Activated gamma-delta T cell (primary cell): ENCODE data around the gene DES.

Experiments used
- DNase-seq: peaks from one replicate; lab custom pipeline; 2025; lab: John Stamatoyannopoulos, UW

Gene DES

DNA sequence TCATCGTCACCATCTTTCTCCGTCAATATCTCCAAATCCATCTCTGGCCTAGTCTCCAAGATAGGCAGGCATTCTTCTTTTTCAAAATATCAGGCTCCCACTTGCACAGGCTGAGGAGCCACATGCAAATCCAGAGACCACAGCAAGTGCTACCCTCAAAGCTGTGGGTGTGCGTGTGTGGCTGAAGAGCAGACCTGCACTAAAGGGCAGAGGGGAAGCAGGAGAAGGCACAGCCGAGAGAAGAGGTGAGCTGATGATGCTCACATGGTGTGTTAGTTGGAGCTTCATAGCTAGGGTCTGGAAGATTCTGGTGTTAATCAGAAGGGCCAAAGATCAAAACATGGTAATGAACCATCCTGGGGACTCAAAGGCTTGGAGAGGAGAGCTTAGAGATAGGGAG lies 20.3 kb downstream of the DES start:
- DNase-seq = no peak

- DNase-seq = no peak
These were observed 21.3 kb downstream of the DES start for GRCh38 chr2:219439506-219439905.

GRCh38 chr2:219440388-219441256 lies 22.4 kb downstream of the DES start:
- DNase-seq = no peak

GRCh38 chr2:219441451-219442255 lies 23.5 kb downstream of the DES start:
- peak; percentile 37 for DNase-seq

DNA sequence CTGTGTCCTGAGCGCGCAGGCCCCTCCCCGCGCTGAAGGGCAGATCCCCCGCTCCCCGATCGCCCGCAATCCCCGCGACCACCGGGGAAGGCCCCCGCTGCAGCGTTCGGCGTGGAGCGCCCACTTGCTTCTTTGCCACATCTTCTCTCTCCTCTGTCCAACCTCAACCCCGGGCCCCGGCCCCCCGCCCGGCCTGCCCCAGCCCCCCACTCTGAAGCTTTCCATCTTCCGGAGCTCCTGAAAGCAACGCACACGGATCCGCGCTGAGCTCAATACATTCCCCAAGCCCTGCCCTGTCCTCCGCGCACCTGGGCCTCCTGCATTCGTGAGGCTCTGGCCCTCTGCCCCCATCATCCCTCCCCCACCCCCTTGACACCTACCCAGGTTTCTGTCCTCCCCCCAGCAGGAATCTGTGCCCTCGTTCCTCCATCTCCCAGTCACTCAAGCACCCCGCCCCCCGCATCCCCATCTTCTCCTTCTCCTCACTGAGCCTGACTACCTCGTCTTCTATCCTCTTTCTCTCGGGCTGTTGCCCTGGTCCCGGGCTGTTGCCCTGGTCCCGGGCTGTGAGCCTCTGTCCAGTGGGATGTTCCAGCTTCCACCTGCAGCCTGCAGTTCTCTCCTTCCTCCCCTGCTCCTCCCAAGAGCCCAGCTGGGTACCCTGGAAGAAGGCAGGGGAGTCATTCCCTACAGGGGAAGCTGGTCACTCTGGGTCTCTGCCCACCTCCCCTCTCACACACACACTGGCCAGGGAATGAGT lies 24.3 kb downstream of the DES start:
- no peak for DNase-seq

DNA sequence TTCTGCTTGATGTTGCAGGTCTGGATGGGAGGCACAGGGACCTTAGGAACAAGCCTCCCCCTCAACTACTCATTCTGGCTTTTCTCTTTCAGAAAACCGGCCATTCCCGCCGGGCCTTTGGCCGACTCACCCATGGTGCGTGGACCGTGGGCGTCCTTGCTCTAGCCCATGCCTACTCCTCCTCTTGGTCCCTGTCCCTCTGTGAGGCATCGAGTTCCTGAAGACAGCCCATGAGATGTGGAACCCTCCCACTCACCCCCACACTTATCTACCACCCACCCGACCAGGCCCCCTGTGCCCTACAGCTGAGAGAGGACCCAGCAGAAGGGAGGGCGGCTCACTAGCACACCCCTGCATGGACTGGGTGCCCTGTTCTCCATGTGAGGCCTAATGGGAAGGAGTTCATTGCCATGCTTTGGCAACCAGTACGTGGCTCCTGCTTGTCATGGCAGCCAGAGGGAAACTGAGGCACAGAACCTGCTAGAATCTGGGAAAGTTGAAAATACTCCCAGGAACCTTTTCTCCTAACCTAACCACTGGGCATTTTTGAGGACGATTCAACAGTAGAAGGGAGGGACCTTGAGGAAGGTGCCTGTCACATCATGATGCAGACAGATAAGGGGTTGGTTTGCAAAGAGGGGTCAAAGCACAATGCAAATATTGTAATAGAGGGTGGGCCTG lies 25.0 kb downstream of the DES start:
- DNase-seq = no peak

- no peak for DNase-seq
These were observed 25.5 kb downstream of the DES start for GRCh38 chr2:219443697-219444023.

DNA sequence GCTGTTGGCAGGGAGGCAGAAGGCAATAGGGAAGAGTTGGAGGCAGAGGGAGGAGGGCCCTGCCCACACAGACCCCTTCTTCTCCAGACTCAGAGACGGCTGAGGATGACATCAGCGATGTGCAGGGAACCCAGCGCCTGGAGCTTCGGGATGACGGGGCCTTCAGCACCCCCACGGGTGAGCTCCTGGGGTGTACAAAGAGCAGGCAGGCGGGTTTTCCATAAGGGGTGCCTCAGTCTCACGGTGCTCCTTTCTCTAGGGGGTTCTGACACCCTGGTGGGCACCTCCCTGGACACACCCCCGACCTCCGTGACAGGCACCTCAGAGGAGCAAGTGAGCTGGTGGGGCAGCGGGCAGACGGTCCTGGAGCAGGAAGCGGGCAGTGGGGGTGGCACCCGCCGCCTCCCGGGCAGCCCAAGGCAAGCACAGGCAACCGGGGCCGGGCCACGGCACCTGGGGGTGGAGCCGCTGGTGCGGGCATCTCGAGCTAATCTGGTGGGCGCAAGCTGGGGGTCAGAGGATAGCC lies 26.5 kb downstream of the DES start:
- no peak for DNase-seq

- DNase-seq = no peak
These were observed 27.1 kb downstream of the DES start for GRCh38 chr2:219445220-219445640.

GRCh38 chr2:219446101-219446504 lies 27.9 kb downstream of the DES start:
- DNase-seq = no peak

- DNase-seq = no peak
These were observed 28.5 kb downstream of the DES start for GRCh38 chr2:219446689-219447088.

DNA sequence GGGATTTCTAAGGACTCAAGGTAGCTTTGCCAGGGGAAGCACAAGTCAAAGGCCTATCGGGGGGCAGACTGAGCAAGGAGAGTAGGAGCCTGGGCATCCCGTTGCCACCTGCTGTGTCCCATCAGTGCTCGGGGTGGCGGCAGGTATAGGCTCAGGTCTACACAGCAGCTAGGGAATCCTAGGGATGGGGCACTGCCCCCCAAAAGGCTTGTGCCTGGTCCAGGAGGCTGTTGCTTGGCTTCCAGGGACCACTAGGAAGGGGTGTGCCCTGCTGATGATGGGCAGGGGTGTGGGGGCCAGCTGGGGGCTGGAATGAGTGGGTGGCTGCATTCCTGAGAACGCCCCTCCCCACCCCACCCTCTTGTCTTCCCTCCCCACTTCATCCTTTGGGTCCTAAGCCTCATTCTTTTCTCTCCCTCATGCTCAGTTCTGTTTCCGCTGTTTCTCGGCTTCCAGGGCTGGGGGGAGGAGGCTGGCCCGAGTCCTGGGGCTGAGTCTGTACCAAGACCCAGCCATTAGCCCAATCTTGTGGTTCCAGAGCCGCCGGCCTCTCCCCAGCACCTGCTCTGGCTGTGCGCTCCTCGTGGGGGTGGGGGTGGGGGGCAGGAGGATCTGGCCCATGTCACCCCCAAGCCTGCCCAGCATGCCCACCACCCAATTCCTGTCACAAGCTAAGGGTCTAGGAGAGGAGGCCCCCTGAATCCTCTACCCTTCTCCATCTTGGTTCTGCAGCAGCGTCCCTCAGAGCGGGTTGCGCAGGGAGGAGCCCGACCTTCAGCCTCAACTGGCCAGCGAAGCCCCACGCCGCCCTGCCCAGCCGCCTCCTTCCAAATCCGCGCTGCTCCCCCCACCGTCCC lies 29.3 kb downstream of the DES start:
- no peak for DNase-seq

DNA sequence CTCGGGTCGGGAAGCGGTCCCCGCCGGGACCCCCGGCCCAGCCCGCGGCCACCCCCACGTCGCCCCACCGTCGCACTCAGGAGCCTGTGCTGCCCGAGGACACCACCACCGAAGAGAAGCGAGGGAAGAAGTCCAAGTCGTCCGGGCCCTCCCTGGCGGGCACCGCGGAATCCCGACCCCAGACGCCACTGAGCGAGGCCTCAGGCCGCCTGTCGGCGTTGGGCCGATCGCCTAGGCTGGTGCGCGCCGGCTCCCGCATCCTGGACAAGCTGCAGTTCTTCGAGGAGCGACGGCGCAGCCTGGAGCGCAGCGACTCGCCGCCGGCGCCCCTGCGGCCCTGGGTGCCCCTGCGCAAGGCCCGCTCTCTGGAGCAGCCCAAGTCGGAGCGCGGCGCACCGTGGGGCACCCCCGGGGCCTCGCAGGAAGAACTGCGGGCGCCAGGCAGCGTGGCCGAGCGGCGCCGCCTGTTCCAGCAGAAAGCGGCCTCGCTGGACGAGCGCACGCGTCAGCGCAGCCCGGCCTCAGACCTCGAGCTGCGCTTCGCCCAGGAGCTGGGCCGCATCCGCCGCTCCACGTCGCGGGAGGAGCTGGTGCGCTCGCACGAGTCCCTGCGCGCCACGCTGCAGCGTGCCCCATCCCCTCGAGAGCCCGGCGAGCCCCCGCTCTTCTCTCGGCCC lies 30.1 kb downstream of the DES start:
- DNase-seq = no peak

DNA sequence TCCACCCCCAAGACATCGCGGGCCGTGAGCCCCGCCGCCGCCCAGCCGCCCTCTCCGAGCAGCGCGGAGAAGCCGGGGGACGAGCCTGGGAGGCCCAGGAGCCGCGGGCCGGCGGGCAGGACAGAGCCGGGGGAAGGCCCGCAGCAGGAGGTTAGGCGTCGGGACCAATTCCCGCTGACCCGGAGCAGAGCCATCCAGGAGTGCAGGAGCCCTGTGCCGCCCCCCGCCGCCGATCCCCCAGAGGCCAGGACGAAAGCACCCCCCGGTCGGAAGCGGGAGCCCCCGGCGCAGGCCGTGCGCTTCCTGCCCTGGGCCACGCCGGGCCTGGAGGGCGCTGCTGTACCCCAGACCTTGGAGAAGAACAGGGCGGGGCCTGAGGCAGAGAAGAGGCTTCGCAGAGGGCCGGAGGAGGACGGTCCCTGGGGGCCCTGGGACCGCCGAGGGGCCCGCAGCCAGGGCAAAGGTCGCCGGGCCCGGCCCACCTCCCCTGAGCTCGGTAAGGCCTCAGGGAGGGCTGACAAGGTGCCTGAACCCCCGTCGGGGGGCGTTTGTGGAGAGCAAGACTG lies 30.7 kb downstream of the DES start:
- DNase-seq = no peak

- DNase-seq = no peak
These were observed 31.4 kb downstream of the DES start for GRCh38 chr2:219449609-219450008.

GRCh38 chr2:219451661-219452360 lies 33.6 kb downstream of the DES start:
- DNase-seq = no peak

DNA sequence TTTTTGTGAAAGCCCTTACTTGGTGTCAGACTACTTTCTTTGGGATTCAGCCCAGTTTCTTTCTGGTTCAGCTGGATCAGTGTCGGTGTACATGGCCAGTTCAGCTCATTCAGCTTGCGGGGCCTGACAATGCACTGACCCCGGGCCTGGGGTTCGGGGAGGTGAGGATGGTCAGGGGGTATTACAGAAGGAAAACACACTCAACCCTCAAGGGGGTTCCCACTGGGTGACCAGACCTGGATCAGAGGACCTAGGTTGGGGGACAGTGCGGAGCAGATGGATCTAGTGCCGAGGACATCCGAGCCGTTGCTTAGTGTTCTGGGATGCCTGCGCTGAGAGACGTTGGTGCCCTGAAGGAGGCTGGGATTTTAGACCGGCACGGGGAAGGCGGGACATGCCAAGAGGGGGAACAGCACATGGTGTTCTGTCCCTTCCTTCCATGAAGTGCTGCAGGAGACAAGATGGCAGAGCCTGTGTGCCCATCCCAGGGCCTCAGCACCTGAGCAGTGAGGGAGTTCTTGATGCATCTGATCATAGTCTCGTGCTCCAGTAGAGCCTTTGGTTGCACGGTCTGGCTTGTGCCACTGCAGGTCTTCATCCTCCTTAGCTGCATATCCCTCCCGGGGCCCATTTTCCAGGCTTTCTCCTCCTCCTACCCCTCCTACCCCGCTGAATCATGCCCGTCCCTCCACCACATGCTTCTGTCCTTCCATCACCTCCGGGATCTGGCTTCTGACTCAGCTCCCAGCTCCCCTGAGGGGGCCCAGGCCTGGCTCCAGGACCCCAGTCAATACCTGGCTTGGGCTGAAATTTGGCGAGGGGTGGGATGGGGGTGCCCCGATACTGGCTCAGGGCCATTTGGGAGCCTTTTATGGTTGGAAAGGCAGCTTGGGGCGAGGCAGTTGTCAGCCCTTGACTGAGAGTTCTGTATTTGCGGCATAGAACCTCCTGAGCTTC lies 34.5 kb downstream of the DES start:
- DNase-seq = no peak
